ENCODE results near the gene ZBTB49. TPM values are rescaled to one million over a fixed set of nuclear protein-coding genes. Genes with fewer than 3 reads are reported as not detected.
"Not testable (repeated sequence)": the region's sequence is repeated elsewhere in the genome, so short reads cannot be mapped to it uniquely, and the experiment has no call there.

Gene ZBTB49, protein sequence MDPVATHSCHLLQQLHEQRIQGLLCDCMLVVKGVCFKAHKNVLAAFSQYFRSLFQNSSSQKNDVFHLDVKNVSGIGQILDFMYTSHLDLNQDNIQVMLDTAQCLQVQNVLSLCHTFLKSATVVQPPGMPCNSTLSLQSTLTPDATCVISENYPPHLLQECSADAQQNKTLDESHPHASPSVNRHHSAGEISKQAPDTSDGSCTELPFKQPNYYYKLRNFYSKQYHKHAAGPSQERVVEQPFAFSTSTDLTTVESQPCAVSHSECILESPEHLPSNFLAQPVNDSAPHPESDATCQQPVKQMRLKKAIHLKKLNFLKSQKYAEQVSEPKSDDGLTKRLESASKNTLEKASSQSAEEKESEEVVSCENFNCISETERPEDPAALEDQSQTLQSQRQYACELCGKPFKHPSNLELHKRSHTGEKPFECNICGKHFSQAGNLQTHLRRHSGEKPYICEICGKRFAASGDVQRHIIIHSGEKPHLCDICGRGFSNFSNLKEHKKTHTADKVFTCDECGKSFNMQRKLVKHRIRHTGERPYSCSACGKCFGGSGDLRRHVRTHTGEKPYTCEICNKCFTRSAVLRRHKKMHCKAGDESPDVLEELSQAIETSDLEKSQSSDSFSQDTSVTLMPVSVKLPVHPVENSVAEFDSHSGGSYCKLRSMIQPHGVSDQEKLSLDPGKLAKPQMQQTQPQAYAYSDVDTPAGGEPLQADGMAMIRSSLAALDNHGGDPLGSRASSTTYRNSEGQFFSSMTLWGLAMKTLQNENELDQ
- total RNA-seq: 10 to 100 TPM in 1 of 4 donors, 1 to 10 TPM in 3; 3.1 to 10.7 (median 7.6) TPM

DNA sequence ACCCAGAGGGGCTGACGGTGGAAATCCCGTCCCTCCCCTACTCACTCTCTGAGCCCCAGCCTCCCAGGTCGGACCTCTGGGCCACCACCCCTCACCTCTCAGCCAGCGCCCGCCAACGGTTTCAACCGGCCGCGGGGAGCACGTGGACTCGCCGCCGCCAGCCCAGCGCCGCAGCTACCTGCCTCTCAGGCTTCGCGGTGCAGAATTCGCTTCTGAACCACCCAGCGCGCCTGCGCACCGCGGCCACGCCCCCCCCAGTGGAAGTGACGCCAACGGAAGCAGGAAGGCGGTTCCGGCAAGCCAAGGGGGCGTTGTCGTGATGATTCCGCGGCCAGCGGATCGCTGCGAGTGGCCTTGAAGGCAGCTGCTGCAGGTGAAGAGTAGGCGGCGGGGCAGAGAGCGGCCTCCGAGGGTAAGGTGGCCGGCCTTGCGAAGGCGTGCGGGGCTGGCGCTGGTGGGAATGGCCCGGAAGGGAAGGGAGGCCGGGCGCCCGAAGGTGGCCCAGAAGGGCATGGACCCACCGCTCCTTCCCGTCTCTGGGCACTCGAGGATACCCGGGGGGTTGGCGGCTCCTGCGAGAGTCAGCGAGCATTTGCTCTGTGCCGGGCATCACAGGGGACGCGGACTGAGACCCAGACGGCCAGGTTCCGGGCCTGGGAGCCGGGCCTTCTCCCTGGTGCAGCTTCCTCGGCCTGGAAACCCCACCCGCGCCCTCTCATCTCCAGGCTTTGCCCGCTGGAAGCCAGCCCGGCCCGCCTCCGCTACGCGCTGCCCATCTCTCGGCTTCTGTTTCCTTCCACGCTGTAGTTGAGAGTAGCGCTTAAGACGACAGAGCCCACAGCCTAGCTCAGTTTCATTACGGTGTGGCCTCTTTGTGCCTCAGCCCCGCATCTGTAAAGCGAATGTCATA, at the start of gene ZBTB49, which contains the start of gene LYAR:
Gene ZBTB49 (plus strand): TSS at position 311 of the 910 bp plus-strand sequence. CDS start 9,695 bp downstream, outside the sequence.
Gene LYAR (minus strand): TSS at position 214 of the 910 bp plus-strand sequence. CDS start 6,412 bp downstream, outside the sequence.
- no peak for TF ChIP-seq CTCF (IDR thresholded peaks at IDR 0.05)
- DNase-seq (ENCODE audit: low spot score) (peak; percentile 84), ATAC-seq (ENCODE audit: low FRiP score) (peak; percentile 97)

DNA sequence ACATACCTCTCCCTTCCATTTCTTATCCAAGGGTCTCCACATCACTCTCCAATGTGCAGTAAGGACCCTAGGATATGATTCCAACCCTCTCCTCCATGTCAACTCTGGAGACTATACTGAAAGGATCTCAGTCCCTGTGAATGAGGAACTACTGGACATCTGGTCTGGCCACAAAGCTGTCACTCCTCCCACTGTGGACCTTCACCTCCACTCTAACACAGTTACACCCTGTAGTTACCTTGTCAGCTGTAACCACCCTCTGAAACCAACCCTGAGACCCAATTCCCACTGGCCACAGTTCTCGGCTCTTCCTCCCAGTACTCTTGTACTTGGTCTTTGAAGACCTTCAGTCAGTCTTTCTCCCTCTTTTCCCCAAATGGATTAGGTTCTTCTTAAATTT, 44.9 kb upstream of the ZBTB49 start:
- no peak for TF ChIP-seq CTCF (IDR thresholded peaks at IDR 0.05)
- ATAC-seq (ENCODE audit: low FRiP score) (no peak), DNase-seq (ENCODE audit: low spot score) (no peak)

DNA sequence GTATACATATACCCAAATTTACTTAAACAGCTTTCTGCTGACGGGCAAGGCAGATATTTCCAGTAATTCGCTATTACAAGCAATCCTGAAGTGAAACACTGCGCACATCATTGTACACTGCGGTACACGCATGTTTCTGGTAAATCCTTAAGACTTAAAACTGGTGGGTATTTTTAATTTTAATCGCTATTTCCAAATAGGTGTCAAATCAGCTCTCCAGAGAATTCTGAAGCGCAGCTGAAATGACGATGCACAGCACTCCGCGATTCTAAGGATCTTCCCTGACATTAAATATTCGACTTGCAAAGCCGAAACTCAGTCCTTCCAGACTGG, 42.4 kb upstream of the ZBTB49 start:
- no peak for DNase-seq (ENCODE audit: low spot score)
- no peak for ATAC-seq (ENCODE audit: low FRiP score)
- no peak for TF ChIP-seq CTCF (IDR thresholded peaks at IDR 0.05)

GRCh38 chr4:4248029-4248884, 41.8 kb upstream of the ZBTB49 start, which contains the start of gene TMEM128:
TMEM128 (minus strand) TSS chr4:4248223; CDS start chr4:4248202, 21 bp downstream.
- no peak for TF ChIP-seq CTCF (IDR thresholded peaks at IDR 0.05)

GRCh38 chr4:4248885-4249203, 41.2 kb upstream of the ZBTB49 start:
- DNase-seq (ENCODE audit: low spot score) (no peak), ATAC-seq (ENCODE audit: low FRiP score) (no peak)
- no peak for TF ChIP-seq CTCF (IDR thresholded peaks at IDR 0.05)

More at GRCh38 chr4:4248029-4248884, 41.8 kb upstream of the ZBTB49 start, which contains the start of gene TMEM128:
- ATAC-seq (ENCODE audit: low FRiP score): peak; percentile 94
- DNase-seq (ENCODE audit: low spot score): peak; percentile 84

- not testable (repeated sequence) for DNase-seq (ENCODE audit: low spot score); ATAC-seq (ENCODE audit: low FRiP score)
Observed at GRCh38 chr4:4249342-4249741, 40.7 kb upstream of the ZBTB49 start.

Measured in omental fat pad (tissue), 4 donors.